Activated naive CD4-positive, alpha-beta T cell treated with anti-CD3 and anti-CD28 coated beads, Interleukin-2, amount 50 U/mL, for 24 hours (primary cell): Measurements from ENCODE around the gene FRRS1L.
"Not testable (repeated sequence)": the region's sequence is repeated elsewhere in the genome, so short reads cannot be mapped to it uniquely, and the experiment has no call there.

Experiments used
- H3K27ac Mint-ChIP-seq: one replicate; pipeline ENCODE4 v1.8.0; 2021; ENCODE audit warnings: mild to moderate bottlenecking, mixed read lengths
- H3K27me3 Mint-ChIP-seq: one replicate; pipeline ENCODE4 v1.8.0; 2021; ENCODE audit warnings: mixed read lengths
- H3K36me3 Mint-ChIP-seq: one replicate; pipeline ENCODE4 v1.8.0; 2021; ENCODE audit warnings: mixed read lengths
- H3K4me1 Mint-ChIP-seq: one replicate; pipeline ENCODE4 v1.8.0; 2021; ENCODE audit warnings: mixed read lengths
- H3K4me3 Mint-ChIP-seq: one replicate; pipeline ENCODE4 v1.8.0; 2021; ENCODE audit warnings: mild to moderate bottlenecking, mixed read lengths
- H3K9me3 Mint-ChIP-seq: one replicate; pipeline ENCODE4 v1.8.0; 2021; ENCODE audit warnings: mixed read lengths

The FRRS1L gene

DNA sequence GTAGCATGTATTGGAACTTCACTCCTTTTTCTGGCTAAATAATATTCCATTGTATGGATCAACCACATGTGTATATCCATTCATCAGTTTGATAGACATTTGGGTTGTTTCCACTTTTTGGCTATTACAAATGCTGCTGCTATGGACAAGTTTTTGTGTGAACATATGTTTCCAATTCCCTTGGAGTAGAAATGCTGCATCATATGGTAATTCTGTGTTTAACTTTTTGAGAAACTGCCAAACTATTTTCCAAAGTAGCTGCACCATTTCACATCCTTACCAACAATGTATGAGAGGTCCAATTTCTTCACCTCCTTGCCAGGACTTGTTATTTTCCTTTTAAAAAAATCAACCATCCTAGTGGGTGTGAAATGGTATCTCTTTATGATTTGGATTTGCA lies 8.4 kb downstream of the FRRS1L start:
- H3K27ac Mint-ChIP-seq, result peak overlapping the region; percentile 5
- H3K27me3 Mint-ChIP-seq, result peaks cover 8% of the 10 kb centered on the region
- no peaks in the 10 kb centered on the region for H3K4me1 Mint-ChIP-seq
- no peak overlapping the region for H3K4me3 Mint-ChIP-seq
- peaks cover 4% of the 10 kb centered on the region for H3K36me3 Mint-ChIP-seq
- peaks cover 7% of the 10 kb centered on the region for H3K9me3 Mint-ChIP-seq

GRCh38 chr9:109156708-109157107 lies 10.3 kb downstream of the FRRS1L start:
- Mint-ChIP-seq H3K9me3 (peaks cover 7% of the 10 kb centered on the region), H3K4me3 (no peak overlapping the region), H3K36me3 (peaks cover 4% of the 10 kb centered on the region), H3K27ac (no peak overlapping the region), H3K27me3 (peaks cover 8% of the 10 kb centered on the region), H3K4me1 (no peaks in the 10 kb centered on the region)

DNA sequence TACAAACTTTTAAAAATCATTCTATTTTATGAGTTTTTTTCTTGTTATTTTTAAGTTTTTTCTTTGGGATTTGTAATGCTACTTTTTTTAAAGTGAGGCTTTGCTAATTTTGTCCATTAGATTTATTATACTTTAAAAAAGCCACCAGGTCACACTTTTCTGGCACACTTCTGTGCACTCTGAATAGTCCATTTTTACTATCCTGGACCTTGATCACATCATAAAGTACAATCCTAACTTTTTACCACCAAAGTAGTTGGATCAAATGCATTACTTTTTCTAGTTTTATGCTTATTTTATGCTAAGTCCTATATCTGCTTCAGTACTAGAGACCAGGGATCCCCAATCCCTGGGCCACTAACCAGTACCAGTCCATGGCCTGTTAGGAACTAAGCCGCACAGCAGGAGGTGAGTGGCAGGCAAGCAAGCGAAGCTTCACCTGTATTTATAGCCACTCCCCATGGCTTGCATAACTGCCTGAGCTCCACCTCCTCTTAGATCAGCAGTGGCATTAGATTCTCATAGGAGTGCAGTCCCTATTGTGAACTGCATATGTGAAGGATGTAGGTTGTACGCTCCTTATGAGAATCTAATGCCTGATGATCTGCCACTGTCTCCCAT lies 16.0 kb downstream of the FRRS1L start:
- H3K27ac Mint-ChIP-seq, result no peak overlapping the region
- H3K4me3 Mint-ChIP-seq, result no peak overlapping the region
- H3K36me3 Mint-ChIP-seq, result no peaks in the 10 kb centered on the region
- no peaks in the 10 kb centered on the region for H3K9me3 Mint-ChIP-seq
- H3K27me3 Mint-ChIP-seq, result no peaks in the 10 kb centered on the region
- H3K4me1 Mint-ChIP-seq, result no peaks in the 10 kb centered on the region

GRCh38 chr9:109149722-109150121 lies 17.3 kb downstream of the FRRS1L start:
- Mint-ChIP-seq H3K4me3 (no peak overlapping the region), H3K27me3 (no peaks in the 10 kb centered on the region), H3K9me3 (no peaks in the 10 kb centered on the region), H3K27ac (no peak overlapping the region), H3K4me1 (no peaks in the 10 kb centered on the region), H3K36me3 (no peaks in the 10 kb centered on the region)

DNA sequence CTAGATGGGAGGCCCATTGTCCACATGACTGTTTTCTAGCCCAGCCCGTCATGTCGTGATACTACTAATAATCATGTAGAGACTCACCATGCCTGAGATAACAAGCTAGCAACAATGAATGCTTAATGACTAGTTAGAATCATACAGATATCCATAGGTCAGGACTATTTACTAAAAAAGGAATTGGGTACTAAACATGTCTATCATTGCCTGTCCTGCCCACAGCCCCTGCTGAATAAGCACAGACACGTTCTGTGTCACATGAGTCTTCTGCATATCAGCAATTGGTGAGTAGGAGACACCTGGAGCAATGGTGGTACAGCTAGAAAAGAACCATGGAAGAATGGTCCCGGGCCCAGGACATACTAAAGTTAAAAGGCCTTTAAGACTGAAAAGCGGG lies 18.0 kb downstream of the FRRS1L start:
- Mint-ChIP-seq H3K4me1 (peaks cover 3% of the 10 kb centered on the region), H3K27me3 (no peaks in the 10 kb centered on the region), H3K9me3 (no peaks in the 10 kb centered on the region), H3K4me3 (no peak overlapping the region), H3K36me3 (no peaks in the 10 kb centered on the region), H3K27ac (no peak overlapping the region)

- Mint-ChIP-seq H3K27me3 (no peaks in the 10 kb centered on the region), H3K4me3 (no peak overlapping the region), H3K27ac (no peak overlapping the region), H3K4me1 (peaks cover 6% of the 10 kb centered on the region), H3K36me3 (no peaks in the 10 kb centered on the region), H3K9me3 (no peaks in the 10 kb centered on the region)
Measured at GRCh38 chr9:109145051-109145450, 22.0 kb downstream of the FRRS1L start.

GRCh38 chr9:109143881-109144562 lies 23.0 kb downstream of the FRRS1L start:
- no peak overlapping the region for H3K27ac Mint-ChIP-seq
- peaks cover 6% of the 10 kb centered on the region for H3K4me1 Mint-ChIP-seq

DNA sequence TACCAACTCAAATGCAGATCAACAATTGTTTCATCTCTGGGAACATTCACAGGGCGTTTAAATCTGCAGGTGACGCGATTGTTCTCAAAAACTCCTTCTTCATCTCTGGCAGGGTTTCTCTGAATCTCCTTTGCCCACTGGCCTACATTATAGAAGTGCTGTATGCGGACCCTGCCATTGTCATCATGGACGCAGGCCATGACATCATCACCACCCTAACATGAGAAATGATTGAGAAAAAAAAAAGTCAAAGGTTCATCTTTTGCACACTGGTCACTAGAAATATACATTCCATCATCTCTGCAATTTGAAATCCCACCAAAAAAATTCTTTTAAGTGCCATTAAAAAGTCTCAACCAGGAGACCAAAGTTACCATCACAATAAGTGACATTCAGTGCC lies 25.7 kb downstream of the FRRS1L start:
- Mint-ChIP-seq H3K4me1 (peaks cover 6% of the 10 kb centered on the region), H3K36me3 (no peaks in the 10 kb centered on the region), H3K9me3 (no peaks in the 10 kb centered on the region), H3K4me3 (no peak overlapping the region), H3K27me3 (no peaks in the 10 kb centered on the region), H3K27ac (no peak overlapping the region)

More at GRCh38 chr9:109143881-109144562, 23.0 kb downstream of the FRRS1L start:
- H3K27me3 Mint-ChIP-seq, result no peaks in the 10 kb centered on the region
- no peak overlapping the region for H3K4me3 Mint-ChIP-seq
- H3K36me3 Mint-ChIP-seq, result no peaks in the 10 kb centered on the region
- H3K9me3 Mint-ChIP-seq, result no peaks in the 10 kb centered on the region

DNA sequence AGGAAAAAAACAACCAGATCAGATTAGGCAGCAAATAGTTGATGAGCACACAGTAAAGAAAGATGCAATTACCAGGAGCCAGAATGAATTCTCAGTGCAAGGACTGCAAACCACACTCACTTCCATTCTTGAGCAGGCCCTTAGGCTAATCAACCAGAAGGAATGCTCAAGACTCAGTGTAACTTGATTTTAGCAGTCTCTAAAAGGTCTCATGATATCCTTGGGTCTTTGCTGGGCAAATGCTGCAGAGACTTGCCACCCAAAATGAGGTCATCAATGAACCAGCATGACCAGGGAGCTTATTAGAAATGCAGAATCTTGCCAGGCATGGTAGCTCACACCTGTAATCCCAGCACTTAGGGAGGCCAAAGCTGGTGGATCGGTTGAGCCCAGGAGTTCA lies 27.2 kb downstream of the FRRS1L start:
- Mint-ChIP-seq H3K27ac (no peak overlapping the region), H3K4me3 (no peak overlapping the region), H3K9me3 (no peaks in the 10 kb centered on the region), H3K4me1 (peaks cover 6% of the 10 kb centered on the region), H3K27me3 (no peaks in the 10 kb centered on the region), H3K36me3 (no peaks in the 10 kb centered on the region)

GRCh38 chr9:109138421-109138820 lies 28.6 kb downstream of the FRRS1L start:
- Mint-ChIP-seq H3K27ac (no peak overlapping the region), H3K36me3 (no peaks in the 10 kb centered on the region), H3K4me3 (no peak overlapping the region), H3K27me3 (no peaks in the 10 kb centered on the region), H3K9me3 (no peaks in the 10 kb centered on the region), H3K4me1 (no peaks in the 10 kb centered on the region)

- no peak overlapping the region for H3K4me3 Mint-ChIP-seq
- H3K36me3 Mint-ChIP-seq, result no peaks in the 10 kb centered on the region
- H3K4me1 Mint-ChIP-seq, result no peaks in the 10 kb centered on the region
- H3K27me3 Mint-ChIP-seq, result no peaks in the 10 kb centered on the region
- H3K27ac Mint-ChIP-seq, result no peak overlapping the region
- no peaks in the 10 kb centered on the region for H3K9me3 Mint-ChIP-seq
Measured at GRCh38 chr9:109134167-109134578, 32.9 kb downstream of the FRRS1L start.

- Mint-ChIP-seq H3K4me3 (no peak overlapping the region), H3K36me3 (no peaks in the 10 kb centered on the region), H3K27ac (no peak overlapping the region), H3K9me3 (no peaks in the 10 kb centered on the region), H3K4me1 (no peaks in the 10 kb centered on the region), H3K27me3 (no peaks in the 10 kb centered on the region)
Measured at GRCh38 chr9:109133533-109133932, 33.5 kb downstream of the FRRS1L start.

- Mint-ChIP-seq H3K4me1 (no peaks in the 10 kb centered on the region), H3K27ac (no peak overlapping the region), H3K4me3 (no peak overlapping the region), H3K9me3 (no peaks in the 10 kb centered on the region), H3K27me3 (no peaks in the 10 kb centered on the region), H3K36me3 (no peaks in the 10 kb centered on the region)
Measured at GRCh38 chr9:109132567-109133021, 34.5 kb downstream of the FRRS1L start.

DNA sequence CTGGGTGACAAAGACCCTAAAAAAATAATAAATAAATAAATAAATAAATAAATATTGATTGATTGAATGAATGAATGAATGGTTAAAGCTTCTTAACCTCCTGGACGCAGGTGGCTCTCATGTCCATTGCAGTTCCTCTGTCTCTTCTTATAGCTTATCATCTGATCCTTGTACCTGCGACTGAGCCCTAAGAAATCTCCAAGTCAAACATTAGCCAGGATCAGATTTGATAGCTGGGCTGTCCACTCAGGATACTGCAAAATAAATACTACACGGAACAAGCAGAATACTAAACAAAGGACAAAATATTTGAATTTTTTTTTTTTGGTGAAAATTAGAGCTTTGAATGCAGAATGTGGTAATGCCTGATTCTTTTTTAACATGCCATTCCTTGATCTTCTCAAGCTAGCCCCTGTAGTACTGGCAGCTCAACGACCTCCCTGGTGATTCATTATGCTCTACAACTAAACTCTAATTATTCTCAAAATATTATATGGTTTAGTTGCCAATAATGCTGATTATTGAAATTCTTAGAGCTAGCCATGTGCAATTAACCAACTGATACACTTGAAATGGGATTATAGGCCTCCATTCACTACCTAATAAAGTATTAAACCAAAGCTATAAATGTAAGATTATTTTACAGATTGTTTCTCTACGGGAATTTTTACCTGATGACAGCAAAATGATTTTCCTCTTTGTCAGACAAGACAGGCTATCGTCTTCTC lies 37.4 kb downstream of the FRRS1L start:
- no peak overlapping the region for H3K4me3 Mint-ChIP-seq
- H3K9me3 Mint-ChIP-seq, result no peaks in the 10 kb centered on the region
- no peak overlapping the region for H3K27ac Mint-ChIP-seq
- H3K27me3 Mint-ChIP-seq, result no peaks in the 10 kb centered on the region
- no peaks in the 10 kb centered on the region for H3K4me1 Mint-ChIP-seq
- no peaks in the 10 kb centered on the region for H3K36me3 Mint-ChIP-seq

DNA sequence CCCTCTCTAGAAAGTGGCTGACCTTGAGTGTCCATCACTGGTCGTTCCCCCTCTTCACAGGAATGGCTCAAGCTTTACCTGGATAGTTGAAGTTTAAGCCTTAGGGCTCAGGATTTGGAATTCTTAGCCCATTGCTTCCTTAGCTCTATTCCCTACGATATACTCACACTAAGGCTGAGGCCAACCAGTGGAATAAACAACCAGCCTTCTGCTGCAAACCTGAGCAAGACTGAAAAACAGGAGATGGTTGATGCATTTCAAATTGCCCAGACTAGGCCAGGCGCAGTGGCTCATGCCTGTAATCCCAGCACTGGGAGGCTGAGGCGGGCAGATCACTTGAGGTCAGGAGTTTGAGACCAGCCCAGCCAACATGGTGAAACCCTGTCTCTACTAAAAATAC lies 40.4 kb downstream of the FRRS1L start:
- not testable (repeated sequence) for H3K4me1 Mint-ChIP-seq, H3K27ac Mint-ChIP-seq, H3K27me3 Mint-ChIP-seq, H3K4me3 Mint-ChIP-seq, H3K9me3 Mint-ChIP-seq, H3K36me3 Mint-ChIP-seq

GRCh38 chr9:109124121-109124520 lies 42.9 kb downstream of the FRRS1L start:
- Mint-ChIP-seq H3K9me3 (no peaks in the 10 kb centered on the region), H3K27me3 (no peaks in the 10 kb centered on the region), H3K4me3 (no peak overlapping the region), H3K36me3 (no peaks in the 10 kb centered on the region), H3K27ac (no peak overlapping the region), H3K4me1 (peaks cover 6% of the 10 kb centered on the region)
